Stimulated activated CD4-positive, alpha-beta T cell treated with anti-CD3 and anti-CD28 coated beads, Interleukin-2, amount 100 ng/mL, for 4 hours (primary cell): ENCODE data around the gene GJA10.
"Not testable (repeated sequence)": the region's sequence is repeated elsewhere in the genome, so short reads cannot be mapped to it uniquely, and the experiment has no call there.

ENCODE experiments used
- DNase-seq: peaks from one replicate; pipeline ENCODE4 v3.0.0-alpha.2; 2020; ENCODE audit warnings: low read depth

The GJA10 gene

DNA sequence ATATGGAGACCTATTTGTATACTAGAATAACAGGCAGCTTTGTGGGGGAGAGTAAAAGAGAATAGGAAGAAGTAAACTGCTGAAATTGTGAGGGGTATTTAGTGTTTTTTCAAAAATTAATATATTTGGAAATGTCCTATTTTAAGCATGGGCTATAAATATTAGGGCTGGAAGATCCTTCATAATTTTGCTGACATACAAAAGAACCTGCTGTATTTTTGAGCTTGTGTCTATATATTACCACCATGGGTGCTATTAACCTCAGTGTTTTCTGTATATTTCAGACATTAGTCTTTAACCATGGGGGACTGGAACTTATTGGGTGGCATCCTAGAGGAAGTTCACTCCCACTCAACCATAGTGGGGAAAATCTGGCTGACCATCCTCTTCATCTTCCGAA is at the start of gene GJA10:
GJA10 (plus strand) TSS at position 301 of the 400 bp plus-strand sequence; CDS start at position 301, 0 bp downstream.
- DNase-seq = no peak

DNA sequence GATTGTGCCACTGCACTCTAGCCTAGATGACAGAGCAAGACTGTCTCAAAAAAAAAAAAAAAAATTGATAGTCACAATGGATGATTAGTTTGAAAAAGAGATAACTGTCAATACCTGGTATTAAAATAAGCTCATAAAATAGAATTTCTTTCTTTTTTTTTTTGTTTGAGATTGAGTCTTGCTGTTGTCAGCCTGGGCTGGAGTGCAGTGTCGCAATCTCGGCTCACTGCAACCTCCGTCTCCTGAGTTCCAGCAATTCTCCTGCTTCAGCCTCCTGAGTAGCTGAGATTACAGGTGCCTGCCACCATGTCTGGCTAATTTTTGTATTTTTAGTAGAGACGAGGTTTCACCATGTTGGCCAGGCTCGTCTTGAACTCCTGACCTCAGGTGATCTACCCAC is 46.8 kb upstream of the GJA10 start:
- DNase-seq = not testable (repeated sequence)

DNA sequence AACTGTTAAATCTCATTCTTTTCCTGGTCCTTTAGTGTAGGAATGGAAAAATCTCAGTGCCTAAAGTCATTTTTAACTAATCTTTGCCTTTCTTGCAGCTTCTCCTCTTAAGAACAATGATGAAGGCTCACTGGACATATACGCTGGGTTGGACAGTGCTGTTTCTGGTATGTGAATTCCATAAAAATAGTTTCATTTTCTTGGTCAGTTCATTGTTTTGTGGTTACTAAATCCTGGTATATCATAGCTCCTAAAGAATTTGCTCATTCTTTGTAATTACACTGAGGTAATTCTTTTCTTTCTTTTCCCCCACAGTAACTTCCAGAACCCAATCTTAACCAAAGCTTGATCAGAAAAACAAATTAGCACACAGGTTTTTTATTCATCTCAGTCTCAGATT is 41.2 kb upstream of the GJA10 start:
- no peak for DNase-seq

DNA sequence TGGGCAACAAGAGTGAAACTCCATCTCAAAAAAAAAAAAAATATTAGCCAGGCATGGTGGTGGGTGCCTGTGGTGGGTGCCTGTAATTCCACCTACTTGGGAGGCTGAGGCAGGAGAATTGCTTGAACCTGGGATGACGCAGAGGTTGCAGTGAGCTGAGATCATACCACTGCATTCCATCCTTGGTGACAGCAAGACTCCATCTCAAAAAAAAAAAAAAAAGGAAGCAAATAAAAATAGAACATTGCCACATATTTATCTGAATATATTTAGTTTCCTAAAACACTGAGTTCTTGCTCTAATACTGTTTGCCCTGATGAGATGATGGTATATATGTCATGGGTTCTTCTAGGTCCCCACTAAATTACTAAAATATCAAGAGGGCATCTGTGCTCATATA is 36.2 kb upstream of the GJA10 start:
- DNase-seq = no peak

DNA sequence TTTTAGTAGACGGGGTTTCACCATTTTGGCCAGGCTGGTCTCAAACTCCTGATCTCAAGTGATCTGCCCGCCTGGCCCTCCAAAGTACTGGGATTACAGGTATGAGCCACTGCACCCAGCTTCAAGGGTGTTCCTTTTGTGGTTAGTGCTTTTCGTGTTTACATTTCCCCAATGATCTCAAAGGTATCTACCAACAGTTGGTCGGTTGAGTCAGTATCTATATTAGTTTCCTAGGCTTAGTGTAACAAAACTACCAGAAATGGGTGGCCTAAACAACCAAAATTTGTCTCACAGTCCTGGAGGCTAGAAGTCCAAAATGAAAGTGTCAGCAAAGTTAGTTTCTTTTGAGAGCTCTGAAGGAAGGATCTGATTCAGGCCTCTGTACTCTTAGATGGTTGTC is 34.5 kb upstream of the GJA10 start:
- DNase-seq = no peak

DNA sequence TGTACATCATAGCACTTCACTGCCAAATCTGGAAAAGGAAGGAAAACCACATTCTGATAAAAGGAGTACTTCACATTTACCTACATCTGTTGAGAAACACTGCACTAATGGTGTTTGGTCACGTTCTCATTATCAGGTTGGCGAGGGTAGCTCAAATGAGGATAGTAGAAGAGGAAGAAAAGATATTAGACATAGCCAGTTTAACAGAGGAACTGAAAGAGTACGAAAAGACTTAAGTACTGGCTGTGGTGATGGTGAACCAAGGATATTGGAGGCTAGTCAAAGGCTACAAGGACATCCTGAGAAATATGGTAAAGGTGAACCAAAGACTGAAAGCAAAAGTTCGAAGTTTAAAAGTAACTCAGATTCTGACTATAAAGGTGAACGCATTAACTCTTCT is 32.0 kb upstream of the GJA10 start:
- DNase-seq = no peak

DNA sequence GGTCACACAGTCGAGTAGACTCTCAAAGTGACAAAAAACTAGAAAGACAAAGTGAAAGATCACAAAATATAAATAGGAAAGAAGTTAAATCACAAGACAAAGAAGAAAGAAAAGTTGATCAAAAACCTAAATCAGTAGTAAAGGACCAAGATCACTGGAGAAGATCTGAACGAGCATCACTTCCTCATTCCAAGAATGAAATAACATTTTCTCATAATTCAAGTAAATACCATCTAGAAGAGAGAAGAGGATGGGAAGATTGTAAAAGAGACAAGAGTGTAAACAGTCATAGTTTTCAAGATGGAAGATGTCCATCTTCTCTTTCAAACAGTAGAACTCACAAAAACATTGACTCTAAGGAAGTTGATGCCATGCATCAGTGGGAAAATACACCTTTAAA is 31.6 kb upstream of the GJA10 start:
- no peak for DNase-seq

DNA sequence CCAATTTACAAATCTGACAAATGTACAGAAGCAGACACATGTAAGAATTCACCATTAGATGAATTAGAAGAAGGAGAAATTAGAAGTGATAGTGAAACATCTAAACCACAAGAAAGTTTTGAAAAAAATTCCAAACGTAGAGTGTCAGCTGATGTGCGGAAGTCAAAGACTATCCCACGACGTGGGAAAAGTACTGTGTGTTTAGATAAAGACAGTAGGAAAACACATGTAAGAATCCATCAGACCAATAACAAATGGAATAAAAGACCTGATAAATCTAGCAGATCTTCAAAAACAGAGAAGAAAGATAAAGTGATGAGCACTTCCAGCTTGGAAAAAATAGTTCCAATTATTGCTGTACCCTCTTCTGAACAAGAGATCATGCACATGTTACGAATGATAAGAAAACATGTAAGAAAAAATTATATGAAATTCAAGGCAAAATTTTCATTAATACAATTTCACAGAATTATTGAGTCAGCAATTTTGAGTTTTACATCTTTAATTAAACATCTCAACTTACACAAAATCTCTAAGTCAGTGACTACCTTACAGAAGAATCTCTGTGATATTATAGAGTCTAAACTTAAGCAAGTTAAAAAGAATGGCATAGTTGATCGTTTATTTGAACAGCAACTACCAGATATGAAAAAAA is 28.1 kb upstream of the GJA10 start:
- no peak for DNase-seq

DNA sequence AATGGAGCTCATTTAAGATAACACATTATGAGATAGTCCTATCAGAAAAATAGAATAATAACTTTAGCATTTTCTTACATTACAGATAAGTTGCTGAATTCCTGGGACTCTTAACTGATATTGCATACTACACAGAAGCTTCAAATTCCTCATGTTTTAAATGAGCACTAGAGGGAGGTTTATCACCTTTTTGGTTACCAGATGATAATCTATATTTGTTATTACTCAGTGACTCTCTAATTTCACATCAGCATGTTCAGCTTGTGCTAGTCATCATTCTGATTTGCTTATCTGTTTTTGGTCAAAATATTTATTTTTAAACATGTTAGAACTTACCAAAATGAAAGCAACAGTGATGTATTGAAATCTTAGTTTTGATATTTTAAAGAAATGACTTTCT is 20.5 kb upstream of the GJA10 start:
- DNase-seq = no peak

DNA sequence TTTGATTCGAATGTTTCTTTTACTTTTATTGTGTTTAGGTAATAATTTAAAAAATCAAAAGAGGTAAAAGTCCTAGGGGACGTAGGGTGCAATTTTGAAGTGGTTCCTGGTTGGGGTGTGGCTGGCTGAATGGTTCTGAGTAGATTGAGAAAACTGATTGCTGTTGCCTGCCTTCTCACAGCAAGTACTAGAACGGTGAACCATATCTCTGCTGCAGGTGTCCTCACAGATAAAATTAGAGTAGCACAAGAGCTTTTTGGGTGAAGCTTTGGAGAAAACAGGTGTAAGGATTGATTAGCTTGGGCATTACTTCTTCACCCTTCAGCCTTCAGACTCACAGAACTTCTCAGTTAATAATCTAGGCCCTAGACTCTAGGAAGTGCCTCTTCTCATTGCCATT is 19.8 kb upstream of the GJA10 start:
- DNase-seq = no peak

DNA sequence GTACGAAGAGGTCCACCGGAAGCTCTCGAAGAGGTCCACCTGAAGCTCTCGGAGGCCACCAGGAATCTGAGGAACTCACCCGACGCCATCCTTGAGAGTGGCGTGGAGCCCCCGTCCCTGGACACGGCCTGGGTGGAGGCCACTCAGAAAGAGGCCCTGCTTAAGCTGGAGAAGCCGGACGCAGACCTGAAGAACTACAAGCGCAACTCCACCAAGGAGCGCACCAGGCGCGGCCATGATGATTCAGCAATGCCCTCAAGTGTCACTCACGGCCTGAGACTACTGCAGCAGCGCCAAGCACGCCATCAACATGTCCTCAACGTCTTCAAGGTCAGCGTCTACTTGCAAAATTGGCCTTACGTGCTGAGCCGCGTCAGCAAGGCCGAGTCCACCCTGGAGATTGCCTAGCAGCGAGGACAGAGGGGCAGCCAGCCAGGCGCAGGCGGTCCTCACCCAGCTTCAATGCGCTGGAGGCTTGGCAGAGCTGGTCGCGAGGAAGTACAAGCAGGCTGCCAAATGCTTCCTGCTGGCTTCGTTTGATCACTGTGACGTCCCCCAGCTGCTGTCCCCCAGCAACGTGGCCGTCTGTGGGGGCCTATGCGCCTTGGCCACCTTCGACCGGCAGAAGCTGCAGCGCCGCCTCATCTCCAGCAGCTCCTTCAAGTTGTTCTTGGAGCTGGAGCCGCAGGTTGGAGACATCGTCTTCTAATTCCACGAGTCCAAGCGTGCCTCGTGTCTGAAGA is 7.7 kb upstream of the GJA10 start:
- DNase-seq = no peak

DNA sequence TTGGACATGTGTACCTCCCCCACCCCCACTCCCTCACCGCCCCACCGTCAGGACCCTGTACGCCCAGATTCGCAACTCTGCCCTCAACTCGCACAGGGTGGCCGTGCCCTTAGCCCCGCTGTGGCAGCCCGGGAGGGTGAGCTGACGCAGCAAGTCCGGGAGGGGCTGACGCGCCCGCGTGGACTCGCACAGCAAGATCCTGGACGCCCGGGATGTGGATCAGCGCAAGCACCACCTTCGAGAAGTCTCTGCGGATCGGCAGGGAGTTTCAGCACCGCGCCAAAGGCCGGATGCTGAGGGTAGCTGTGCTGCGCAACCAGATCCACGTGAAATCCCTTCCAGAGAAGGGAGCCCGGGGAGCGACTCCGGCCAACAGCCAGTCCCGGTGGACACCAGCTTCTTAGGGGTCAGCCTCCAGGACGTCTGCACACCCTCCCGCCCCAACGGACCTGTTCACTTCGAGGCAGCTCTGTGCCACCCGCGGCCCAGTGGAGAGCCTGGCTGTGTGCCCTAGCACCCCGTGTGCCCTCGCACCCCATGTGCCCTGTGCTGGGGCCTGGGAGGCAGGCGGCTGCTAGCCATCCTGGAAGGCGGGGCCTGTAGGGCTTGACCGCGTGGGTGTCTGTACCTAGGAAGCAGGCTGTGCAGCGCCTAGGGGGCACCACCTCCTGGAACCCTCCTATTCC is 6.7 kb upstream of the GJA10 start:
- DNase-seq = no peak

DNA sequence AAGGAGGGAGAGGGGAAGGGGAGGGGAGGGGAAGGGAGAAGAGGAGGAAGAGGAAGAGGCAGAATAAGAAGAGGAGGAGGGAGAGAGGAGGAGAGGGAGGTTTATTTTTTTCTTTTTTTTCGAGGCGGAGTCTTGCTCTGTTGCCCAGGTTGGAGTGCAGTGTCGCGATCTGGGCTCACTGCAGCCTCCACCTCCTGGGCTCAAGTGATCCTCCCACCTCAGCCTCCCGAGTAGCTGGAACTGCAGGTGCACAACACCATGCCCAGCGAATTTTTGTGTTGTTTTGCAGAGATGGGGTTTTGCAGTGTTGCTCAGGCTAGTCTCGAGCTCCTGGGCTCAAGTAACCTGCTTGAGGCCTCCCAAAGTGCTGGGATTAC is 6.1 kb upstream of the GJA10 start:
- DNase-seq = no peak

DNA sequence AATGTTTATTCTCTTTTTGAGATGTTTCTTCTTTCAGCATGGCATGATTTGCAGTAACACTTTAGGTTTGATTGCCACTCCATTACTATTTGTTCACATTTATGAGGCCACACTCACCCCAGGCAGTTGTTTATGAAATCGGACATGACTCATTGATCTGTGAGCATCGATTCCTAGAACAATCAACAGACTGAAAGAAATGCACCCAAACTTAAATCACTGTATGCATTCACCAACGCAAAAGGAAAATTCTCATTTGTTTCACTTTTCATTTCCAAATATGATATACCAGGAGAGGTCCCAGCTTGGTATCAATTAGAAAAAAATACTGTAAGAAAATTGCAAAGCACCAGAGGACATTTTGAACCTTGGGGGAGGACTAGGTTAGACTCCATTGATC is 5.4 kb upstream of the GJA10 start:
- no peak for DNase-seq

DNA sequence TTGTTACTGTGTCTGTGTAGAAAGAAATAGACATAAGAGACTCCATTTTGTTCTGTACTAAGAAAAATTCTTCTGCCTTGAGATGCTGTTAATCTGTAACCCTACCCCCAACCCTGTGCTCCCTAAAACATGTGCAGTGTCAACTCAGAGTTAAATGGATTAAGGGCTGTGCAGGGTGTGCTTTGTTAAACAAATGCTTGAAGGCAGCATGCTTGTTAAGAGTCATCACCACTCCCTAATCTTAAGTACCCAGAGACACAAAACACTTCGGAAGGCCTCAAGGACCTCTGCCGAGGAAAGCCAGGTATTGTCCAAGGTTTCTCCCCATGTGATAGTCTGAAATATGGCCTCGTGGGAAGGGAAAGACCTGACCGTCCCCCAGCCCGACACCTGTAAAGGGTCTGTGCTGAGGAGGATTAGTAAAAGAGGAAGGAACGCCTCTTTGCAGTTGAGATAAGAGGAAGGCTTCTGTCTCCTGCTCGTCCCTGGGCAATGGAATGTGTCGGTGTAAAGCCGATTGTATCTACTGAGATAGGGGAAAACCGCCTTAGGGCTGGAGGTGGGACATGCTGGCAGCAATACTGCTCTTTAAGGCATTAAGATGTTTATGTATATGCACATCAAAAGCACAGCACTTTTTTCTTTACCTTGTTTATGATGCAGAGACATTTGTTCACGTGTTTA is 3.3 kb upstream of the GJA10 start:
- DNase-seq = not testable (repeated sequence)

DNA sequence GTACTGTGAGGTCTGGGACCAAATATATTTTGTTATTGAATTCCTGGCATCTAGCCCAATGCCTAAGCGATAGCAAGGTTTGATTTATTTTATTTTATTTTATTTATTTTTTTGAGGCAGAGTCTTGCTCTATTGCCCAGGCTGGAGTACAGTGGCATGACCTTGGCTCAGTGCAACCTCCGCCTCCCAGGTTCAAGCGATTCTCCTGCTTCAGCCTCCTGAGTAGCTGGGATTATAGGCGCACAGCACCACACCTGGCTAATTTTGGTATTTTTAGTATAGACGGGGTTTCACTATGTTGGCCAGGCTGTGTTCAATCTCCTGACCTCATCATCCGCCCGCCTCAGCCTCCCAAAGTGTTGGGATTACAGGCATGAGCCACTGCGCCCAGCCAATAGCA is 1.7 kb upstream of the GJA10 start:
- not testable (repeated sequence) for DNase-seq

DNA sequence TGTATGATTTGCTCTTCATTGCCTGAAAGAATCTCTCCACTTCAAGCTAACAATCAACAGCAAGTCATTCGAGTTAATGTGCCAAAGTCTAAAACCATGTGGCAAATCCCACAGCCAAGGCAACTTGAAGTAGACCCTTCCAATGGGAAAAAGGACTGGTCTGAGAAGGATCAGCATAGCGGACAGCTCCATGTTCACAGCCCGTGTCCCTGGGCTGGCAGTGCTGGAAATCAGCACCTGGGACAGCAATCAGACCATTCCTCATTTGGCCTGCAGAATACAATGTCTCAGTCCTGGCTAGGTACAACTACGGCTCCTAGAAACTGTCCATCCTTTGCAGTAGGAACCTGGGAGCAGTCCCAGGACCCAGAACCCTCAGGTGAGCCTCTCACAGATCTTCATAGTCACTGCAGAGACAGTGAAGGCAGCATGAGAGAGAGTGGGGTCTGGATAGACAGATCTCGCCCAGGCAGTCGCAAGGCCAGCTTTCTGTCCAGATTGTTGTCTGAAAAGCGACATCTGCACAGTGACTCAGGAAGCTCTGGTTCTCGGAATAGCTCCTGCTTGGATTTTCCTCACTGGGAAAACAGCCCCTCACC is 1.1 kb downstream of the GJA10 start:
- DNase-seq = no peak

DNA sequence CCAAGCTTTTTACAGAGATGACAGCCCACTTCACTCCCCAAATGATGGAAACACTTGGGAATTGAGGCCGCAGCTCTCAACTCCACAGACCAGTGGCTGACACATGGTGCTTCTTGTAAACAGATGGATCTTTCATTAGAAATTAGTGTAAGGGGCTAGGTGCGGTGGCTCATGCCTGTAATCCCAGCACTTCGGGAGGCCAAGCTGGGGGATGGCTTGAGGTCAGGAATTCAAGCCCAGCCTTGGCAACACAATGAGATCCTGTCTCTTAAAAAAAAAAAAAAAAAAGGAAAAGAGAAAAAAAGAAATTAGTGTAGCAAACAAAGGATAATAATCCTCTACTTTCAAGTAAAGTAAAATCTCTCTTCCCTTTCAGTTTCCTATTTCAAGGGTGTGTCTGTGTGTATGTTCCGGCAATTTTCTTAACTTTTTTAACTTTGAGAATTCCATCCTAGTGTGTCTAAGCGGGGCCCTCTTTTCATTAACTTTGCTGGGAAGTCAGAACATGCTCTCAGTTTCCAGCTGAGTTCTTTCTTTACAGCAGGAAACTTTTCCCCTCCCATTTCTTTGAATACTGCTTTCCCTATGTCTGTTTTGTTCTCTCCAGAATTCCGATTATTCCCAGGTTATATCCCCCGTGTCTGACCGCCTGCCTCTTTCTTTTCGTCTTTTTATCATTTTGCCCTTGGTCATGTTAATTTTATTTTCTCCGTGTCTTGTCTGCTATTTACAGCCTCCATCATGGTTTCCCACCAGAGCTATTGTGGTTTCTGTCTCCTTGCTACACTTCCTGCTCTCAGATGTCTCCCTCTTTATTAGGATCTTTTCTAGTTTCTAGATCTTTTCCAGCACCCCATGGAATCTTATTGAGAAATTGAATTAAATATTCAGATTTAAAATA is 16.0 kb downstream of the GJA10 start:
- not testable (repeated sequence) for DNase-seq

DNA sequence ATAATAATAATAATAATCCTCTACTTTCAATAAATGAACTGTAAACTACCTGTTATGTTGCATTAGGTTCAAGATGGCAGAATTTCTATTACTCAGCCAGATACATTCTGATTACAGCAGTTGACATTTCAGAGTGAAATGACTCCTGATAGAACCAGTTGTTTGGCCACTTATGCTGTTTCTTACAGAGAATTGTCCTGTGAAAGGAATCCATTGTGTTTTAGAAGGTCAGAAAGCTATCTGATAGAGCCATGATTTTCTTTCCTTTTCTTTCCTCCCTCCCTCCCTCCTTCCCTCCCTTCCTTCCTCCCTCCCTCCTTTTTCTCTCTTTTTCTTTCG is 16.6 kb downstream of the GJA10 start:
- no peak for DNase-seq

DNA sequence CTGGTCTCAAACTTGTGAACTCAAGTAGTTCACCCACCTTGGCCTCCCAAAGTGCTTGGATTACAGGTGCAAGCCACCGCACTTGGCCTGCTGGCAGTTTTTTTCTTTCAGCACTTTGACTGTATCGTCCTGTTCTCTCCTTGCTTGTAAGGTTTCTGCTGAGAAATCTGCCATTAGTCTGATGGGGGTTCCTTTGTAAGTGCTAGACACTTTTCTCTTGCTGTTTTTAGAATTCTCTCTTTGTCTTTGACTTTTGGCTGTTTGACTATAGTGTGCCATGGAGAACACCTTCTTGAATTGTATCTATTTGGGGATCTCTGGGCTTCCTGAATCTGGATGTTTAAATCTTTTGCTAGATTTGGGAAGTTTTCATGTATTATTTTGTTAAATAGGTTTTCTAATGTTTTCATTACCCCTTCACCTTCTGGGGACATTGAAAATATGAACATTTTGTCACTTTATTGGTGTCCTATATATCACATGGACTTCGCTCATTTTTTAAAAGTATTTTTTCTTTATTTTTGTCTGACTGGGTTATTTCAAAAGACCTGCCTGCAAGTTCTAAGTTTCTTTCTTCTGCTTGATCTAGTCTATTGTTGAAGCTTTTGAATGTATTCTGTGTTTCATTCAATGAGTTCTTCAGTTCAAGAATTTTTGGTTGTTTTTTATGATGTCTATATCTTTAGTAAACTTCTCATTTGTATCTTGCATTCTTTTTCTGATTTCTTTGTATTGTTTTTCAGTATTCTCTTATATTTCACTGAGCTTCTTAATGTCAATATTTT is 22.1 kb downstream of the GJA10 start:
- no peak for DNase-seq

DNA sequence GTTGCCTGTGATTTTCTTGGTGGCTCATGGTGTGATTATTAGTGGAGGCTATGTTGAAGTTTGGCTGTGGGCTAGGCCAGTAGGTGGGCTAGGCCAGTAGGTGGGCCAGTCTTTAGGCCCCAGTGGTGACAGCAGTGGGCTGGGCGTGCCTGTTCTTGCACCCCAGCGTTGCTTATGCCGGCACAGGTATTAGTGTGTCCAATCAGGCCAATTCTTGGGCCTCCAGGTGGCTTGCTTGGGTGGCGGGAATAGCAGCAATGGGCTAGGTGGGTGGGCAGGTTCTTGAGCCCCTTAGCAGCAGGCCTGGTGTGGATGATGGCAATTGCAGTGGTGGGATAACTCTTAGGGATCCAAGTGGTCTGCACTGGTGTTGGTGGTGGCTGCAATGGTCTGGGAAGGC is 22.9 kb downstream of the GJA10 start:
- DNase-seq = no peak
